IgD-negative memory B cell (primary cell): Measurements from ENCODE around the gene DMAP1. TPM values are rescaled to one million over a fixed set of nuclear protein-coding genes. Genes with fewer than 3 reads are reported as not detected.

Experiments used
- H3K27ac Mint-ChIP-seq, 3 donors: one replicate each; pipeline ENCODE4 v1.8.0; 2020 to 2022; ENCODE audit warnings: mild to moderate bottlenecking in 3 of 3, mixed read lengths in 3 of 3, moderate library complexity in 1 of 3
- H3K27me3 Mint-ChIP-seq: one replicate; pipeline ENCODE4 v1.8.0; 2021; ENCODE audit warnings: mixed read lengths
- H3K36me3 Mint-ChIP-seq: one replicate; pipeline ENCODE4 v1.8.0; 2020; ENCODE audit warnings: mild to moderate bottlenecking, mixed read lengths
- H3K4me1 Mint-ChIP-seq, 3 donors: one replicate each; pipeline ENCODE4 v1.8.0; 2020 to 2022; ENCODE audit warnings: mixed read lengths in 3 of 3, mild to moderate bottlenecking in 1 of 3
- H3K4me3 Mint-ChIP-seq, 4 donors: one replicate each; pipeline ENCODE4 v1.8.0; 2020 to 2022; ENCODE audit warnings: mild to moderate bottlenecking in 4 of 4, mixed read lengths in 4 of 4, moderate library complexity in 3 of 4
- H3K9me3 Mint-ChIP-seq, 3 donors: one replicate each; pipeline ENCODE4 v1.8.0; 2020 to 2021; ENCODE audit warnings: mixed read lengths in 3 of 3, mild to moderate bottlenecking in 1 of 3
- polyA plus RNA-seq: library from polyadenylated mRNA; unstranded; fragments of 300-500 nt; fragmentation: Illumina TruSeq; gene quantifications from one replicate; pipeline ENCODE4 v1.2.3, GENCODE V29; 2021

DMAP1 gene
- polyA plus RNA-seq, 1 donor from 2014 or later: 36.0 TPM

DNA sequence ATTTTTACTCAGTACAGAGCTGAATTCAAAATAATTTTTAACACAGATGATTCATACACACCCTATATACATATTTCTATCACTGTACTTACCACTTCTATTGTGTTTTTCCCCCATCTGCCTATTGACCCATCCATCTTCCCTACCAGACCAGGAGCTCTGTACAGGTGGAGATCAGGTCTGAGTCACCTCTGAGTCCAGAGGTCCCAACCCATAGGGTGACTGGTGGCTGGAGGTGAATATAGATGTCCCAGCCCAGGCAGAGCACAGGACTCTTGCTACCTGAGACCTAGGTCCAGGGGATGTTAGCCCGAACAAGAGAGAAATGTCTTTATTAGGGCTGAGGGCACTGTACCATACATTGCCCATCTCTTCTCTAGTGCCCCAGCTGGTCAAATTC is 54.8 kb downstream of the DMAP1 start:
- H3K4me1 Mint-ChIP-seq: peaks cover 0 to 5% (median 2%) of the 10 kb centered on the region in 3 donors
- H3K9me3 Mint-ChIP-seq: no peaks in the 10 kb centered on the region
- peaks cover 8% of the 10 kb centered on the region for H3K36me3 Mint-ChIP-seq
- no peak overlapping the region for H3K4me3 Mint-ChIP-seq
- no peaks in the 10 kb centered on the region for H3K27me3 Mint-ChIP-seq
- H3K27ac Mint-ChIP-seq: no peak overlapping the region

Other genes with a start within 250 kb of the DMAP1 start
- gene DPH2, start 243.5 kb upstream of the DMAP1 start, polyA plus RNA-seq: 38.4 TPM
- gene ATP6V0B, start 238.5 kb upstream of the DMAP1 start, polyA plus RNA-seq: 261 TPM
- gene B4GALT2, start 234.3 kb upstream of the DMAP1 start, polyA plus RNA-seq: 1.0 TPM
- 5.3 TPM for gene CCDC24, start 221.9 kb upstream of the DMAP1 start, polyA plus RNA-seq
- 0.19 TPM for gene SLC6A9, start 182.0 kb upstream of the DMAP1 start, polyA plus RNA-seq
- gene KLF17, start 94.7 kb upstream of the DMAP1 start, polyA plus RNA-seq: not detected
- not detected for gene KLF18, start 71.8 kb upstream of the DMAP1 start, polyA plus RNA-seq
- gene ERI3, start 141.8 kb downstream of the DMAP1 start, polyA plus RNA-seq: 41.6 TPM
- 101 TPM for gene RNF220, start 191.8 kb downstream of the DMAP1 start, polyA plus RNA-seq